HG03558 (cell line): Measurements from ENCODE around the gene IMPA2.

Experiments used
- ATAC-seq: cut with Tn5 transposase; IDR thresholded peaks from one replicate; pipeline ENCODE4 v1.9.1; 2021; ENCODE audit warnings: moderate number of reproducible peaks; ENCODE audit not compliant: unreplicated experiment; ENCODE audit errors: extremely low read depth

The IMPA2 gene

DNA sequence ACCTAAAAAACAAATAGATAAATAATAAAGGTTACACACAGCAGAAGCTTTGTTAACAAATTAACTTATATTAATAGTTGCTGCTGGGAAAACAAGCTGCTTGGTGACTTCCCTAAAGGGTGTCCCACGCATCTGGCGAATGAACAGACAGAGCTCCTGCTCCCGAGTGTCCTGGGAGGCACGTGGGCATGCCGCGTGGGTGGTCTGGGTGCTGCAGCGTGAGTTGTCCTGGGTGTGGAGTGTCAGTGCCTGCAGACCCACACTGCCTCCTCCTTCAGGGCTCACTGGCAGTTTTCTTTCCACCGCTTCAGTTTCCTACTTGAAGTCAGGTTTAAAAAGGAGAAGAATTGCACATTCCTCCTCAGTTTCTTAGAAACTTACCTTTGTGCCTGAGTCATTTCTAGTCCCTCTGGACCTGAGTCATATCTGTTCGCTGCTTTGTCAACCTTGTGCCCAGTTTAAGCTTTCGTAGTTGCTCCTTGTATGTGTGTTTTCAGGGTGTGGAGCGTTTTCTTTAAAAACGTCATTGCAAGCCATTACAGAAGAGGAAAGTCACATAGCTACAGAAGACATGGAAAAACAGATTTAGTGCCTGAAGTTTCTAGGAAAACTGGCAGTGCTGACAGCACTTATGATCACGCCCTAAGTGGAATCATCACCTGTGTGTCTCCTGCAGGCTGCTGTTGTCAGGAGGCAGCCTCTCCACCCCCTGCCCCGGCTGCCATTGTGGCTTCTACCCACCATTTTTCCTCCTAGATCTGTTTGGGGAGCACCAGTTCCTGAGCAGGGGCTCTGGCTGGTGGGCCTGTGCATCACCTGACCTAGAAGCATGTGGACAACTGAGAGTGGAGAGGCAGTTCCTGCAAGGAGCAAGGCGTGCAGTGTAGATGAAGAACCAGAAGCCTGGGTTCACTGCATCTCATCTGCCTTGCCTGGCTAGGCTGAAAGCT lies 24.5 kb downstream of the IMPA2 start:
- ATAC-seq, result no peak

DNA sequence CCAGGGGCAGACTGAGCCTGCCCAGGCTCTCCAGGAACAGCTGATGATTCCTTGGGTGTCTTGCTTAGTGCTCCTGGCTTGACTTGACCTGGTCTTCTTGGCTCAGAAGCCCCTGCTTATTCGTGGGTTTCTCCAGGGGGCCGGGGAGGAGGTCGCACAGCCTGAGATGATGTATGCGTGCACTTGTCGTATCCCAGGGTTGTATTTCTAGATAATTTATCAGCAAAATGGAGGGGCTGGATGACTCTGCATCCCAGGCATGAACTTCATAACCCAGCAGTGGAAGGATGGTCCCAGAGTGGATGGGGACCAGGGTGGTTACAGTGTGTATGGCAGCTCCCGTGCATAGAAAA lies 25.2 kb downstream of the IMPA2 start:
- no peak for ATAC-seq

DNA sequence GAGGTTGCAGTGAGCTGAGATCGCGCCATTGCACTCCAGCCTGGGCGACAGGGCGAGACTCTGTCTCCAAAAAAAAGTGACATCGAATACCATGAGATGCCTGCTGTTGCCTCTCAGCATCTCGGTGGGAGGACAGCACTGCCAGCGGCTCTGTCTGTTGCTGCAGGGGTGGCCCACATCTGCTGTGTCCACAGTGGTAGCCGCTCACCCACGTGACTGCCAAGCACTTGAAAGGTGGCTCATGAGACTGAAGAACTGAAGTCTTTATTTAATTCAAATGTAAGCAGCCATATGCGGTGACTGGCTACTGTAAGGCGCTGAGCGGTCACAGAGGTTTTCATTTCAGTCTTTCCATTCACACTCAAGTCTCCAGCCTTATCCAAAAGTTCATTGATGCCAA lies 25.8 kb downstream of the IMPA2 start:
- no peak for ATAC-seq

DNA sequence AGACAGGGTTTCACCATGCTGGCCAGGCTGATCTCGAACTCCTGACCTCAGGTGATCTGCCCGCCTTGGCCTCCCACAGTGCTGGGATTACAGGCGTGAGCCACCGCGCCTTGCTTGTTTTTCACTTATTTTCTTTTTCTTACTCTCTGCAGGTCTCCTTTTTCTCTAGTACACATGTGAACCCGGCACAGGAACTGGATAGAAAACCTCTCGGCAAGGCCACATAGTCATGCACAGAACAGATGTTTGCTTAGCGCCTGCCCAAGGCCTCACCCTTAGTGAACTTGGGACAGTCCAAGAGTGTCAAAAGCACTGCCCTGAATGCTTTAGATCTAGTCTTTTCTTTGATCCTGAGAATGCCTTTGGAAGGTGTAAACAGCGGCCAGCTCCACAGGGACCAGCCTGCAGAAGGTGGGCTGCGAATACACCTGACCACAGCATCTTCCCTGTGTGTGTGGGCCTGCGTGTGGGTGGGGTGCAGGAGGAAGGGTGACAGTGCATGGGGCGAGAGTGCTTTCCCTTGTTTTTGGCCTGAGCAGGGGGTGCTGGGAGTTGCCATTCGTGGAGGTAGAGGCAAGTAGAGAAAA lies 27.0 kb downstream of the IMPA2 start:
- no peak for ATAC-seq

DNA sequence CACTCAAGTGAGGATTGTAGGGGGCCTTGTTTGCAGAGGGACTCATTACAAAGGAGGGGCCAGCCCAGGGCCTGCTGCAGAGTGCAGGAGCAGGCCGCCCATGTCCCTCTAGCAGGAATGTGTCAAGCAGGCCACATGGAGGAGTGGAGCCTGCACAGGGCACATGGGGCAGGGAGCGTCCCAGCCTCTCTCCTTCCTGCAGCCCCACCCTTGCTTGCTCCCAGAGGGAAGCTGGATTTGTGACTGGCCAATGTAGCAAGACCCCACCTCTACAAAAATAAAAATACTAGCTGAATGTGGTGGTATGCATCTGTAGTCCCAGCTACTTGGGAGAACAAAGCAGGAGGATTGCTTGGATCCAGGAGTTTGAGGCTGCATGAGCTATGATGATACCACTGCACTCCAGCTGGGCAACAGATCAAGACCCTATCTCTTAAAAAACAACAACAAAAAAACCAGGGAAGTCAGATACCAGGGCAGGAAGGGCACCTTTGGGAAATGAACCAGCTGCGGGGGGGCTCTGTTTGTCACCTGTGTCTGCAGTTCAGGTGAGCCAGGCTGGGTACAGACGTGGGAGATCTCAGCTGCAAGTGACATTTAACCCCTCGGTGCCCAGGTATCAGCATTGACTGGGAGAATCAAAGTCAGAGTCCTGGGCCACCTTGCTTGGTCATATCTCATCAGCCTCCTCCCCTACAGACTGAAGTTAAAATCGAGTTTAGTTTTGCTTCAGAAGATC lies 27.7 kb downstream of the IMPA2 start:
- ATAC-seq, result no peak

DNA sequence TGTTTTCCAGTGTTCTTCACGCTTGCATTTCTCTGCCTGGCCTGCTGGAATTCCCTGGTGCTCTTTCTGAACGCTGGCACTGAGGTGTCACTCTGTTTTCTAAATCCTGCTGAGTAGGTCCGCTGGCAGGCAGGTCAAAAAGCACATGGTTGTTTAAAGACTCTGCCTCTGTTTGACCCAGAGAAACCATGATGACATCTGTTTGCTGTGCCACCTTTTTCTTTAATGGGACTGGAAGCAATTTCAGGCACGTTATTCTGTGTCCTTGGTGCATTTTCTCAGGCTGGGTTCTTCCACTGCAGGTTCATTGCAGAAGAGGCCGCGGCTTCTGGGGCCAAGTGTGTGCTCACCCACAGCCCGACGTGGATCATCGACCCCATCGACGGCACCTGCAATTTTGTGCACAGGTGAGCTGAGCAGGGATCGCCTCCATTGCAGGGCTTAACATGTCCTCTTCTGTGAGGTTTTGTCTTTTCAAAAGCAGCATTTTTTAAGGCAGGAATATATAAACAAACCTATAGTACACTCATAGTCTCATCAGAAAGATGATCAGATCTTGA lies 28.4 kb downstream of the IMPA2 start:
- no peak for ATAC-seq

DNA sequence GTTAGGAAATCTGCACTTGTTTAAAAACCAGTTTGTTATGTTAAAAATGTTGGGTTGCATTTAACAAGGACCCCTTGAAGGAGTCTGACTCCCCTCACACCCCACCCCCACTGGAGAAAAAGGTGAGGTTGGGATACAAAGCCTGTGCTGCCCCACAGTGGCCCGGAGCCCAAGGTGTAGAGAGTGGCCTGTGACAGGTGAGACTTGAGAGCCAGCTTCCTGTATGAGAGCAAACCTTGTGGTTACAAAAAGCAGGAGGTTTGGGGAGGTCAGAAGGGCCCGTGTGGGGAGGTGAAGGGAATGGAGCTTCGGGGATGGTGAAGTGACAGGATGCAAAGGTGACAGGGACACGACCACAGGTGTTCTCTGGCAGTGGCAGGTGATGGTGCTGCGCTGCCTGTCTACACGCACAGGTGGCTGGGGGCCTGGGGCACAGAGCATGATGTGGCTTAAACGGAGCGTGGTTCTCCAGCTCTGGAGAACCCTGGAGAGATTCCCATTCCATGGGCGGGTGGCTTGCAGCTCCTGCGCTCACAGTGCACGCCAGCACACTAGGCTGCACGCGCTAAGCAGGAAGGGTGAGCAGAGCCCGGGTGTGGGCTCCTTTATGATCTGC lies 29.0 kb downstream of the IMPA2 start:
- no peak for ATAC-seq

DNA sequence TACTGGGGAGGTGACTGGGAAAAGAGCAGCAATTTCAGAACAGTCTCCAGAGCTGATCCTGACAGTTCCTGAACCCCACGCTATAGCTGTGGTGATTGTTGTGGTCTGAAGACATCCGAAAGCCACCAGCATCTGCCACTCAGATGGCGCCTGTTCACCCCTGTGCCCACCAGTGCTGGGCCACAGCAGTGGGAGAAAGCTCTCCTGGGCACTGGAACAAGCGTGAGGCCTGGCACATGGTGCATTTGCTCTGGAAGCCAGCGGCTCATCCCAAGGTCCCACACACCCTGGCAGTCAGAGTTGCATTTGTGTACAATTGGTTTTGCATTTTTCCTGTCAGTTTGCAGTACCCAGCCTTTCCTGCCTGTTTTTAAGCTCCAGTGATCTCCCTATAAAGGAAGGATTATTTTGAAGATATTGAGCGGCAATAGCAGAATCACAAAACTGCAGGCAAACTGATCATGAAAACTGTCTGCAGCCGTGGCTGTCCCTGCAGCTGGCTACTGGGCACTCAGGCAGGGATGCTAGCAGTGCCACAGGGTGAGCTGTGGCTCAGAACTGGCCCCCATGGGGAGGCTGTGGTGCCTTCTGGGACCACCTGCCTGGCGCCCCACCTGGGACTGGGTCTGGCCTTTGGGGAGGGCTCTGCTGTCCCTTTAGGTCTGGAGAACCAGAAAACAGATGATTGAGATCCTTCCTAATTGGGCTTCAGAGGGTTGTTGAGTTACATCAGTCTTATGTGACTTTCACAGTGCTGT lies 30.1 kb downstream of the IMPA2 start:
- no peak for ATAC-seq

DNA sequence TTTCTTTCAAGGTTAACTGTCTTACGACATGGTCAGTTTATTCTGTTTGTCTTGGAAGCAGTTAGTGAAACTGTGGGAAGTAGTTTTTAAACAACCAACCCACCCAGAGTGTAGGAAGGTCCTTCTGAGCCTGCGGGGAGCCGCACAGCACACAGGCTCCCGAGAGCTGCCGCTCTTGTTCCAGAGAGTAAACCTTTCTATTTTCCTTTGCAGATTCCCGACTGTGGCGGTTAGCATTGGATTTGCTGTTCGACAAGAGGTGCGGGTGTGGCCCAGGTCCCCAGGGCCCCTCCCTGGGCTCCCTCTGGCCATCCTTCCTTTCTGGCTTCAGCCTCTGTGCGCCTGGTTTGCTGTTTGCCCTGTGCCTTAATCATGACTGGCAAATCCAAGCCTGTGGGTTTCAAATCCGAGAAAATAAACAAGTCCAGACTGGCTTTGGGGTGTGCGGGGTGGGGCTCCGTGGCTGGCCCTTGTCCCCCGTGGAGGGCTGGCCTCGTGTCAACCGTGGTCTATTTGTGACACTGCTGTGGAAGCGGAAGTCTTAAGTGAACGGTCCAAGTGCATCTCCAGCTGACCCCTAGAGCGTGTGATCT lies 30.7 kb downstream of the IMPA2 start:
- ATAC-seq, result no peak

DNA sequence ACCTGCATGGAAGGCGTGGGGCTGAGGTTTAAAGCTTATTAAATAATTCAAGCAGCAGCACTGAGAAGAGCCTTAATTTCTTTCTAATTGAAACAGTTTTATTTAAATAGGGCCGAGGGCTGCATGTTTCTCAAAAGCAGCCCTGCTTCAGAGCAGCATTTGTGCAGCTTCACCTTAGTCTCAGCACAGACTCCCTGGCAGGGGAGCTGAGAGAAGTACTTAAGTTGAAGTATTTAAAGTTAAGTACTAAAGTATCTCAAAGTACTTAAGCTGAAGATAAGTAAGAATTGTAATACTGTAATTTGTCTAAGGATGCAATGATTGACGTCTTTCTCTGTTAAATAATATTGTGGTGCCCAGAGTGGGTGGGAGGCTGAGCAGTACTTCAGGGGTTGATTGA lies 31.4 kb downstream of the IMPA2 start:
- ATAC-seq, result no peak

DNA sequence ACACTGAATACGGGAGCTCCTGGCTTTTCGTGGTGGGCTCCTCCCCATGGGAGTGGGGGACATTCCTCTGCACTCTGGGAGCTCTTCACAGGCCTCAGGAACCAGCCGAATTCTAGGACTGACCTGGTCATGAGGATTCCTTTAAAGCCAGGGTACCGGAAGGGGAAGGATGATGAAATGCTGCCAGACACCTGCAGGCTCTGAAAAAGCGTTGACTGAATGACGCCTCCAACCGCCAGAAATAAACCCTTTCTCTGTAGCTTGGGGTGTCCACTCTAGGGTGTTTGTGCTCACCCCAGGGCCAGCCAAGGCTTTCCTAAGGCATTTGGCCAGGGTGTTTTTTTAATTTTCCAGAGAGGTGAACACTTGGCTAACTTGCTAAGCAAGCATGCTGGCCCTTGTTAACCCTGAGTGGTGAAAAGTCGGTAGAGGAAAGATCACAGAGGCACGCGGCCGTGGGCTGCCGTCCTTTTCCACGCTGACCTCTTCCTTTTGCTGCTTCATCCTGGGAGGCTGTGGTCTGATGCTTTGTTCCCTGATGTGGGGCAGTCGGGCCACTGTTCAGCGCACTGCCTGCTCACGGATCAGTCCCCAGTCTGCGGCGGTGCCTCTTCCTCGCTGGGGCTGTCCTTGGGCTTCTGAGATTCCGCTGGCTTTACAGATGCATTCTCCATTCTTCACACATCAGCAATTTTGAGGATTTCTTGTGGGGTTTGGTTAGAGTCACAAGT lies 32.0 kb downstream of the IMPA2 start:
- no peak for ATAC-seq

DNA sequence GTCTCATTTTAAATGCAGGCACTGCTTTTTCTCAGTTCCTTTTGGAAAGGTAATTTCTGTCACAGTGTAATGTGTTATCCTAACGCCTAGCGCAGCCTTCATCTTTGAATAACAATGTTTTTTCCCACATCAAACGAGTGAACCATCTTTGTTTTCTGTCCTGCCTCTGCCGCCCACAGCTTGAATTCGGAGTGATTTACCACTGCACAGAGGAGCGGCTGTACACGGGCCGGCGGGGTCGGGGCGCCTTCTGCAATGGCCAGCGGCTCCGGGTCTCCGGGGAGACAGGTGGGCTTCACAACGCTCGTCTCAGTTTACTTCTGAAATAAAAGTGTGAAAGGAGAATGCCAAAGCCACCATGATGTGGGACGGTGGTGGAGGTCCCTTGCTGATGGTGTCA lies 32.8 kb downstream of the IMPA2 start:
- no peak for ATAC-seq

DNA sequence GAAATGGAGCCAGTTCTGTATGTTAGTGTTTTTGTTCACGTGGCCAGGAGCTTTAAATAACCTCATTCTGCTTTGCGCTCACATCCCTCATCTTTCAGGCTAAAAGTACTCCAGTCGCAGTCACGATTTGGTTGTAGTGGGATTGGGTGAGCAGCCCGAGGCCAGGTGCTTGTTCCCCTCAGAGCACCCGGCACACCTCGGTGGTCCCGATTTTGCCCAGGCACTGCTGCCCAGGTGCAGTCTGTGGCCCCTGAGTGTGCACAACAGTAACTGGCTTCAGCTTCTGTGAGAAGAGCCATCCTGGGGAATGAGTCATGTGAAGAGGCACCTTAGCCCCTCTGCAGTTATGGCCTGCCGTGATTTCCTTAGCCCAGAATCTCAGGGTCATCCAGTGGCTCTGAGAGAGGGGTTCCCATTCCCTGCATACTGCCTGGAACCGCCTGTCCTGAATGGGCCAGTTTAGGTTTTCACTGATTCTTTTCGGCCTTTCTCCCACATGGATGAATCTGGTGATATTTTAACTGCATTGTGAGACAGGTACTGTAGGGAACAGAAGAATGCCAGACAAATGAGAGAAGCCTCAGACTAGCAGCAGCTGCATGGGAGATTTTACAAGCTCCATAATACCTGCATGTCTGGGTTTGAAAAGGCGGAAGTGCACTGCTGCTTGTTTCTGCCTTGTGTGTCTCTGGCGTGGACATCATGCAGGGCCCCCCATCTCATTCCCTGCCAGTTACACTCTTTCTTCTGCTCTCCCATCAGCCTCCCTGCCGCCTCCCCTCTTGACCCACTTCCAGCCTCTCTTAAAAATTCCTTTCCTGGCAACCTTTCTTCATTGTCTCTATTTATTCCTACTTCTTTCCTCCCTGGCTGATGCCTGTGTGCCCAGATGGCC lies 33.5 kb downstream of the IMPA2 start:
- ATAC-seq, result no peak

DNA sequence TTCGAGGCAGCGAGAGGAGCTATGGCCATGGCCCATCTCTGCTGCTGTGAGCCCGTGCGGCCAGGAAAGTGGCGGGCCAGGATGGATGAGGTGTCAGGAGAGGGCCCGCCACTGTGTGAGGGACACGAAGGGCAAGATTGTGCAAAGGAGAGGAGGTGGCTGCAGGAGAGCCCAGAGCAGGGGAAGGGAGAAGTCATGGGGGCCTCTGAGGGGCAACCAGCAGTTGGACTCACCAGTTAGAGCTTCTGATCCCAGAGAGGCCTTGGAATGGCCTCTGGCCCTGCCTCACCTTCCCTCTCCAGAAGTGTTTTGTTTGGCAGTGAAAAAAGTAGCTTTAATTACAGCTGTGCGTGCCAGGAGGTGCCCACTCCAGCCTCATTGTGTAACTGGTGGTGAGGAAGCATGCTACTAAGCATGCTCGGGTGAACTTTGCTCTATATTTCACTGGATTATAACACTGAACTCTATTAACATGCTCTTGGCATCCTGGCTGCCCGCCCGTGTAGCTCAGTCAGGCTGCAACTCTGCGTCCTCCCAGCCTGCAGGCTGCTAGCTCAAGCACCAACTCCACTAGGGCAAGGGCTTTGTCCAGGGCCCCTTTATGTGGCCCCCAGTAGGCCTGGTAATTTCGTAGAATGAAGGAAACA lies 34.2 kb downstream of the IMPA2 start:
- ATAC-seq, result no peak

DNA sequence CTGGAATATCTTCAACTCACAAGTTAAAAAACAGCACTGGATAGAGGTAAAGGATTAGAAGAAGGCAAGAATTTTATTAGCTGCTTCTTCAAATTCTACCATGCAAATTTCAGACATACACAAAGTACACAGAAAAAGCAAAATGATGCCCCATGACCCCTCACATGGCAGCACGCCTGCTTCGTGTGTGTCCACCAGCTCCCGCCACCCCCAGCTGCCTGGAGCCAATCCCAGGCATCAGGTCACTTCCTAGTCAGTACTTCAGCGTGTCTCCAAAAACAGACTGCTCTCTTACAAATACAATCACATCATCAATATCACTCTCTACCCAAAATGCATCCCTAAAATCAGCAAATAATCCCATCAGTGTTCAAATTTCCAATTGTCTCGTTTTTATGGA lies 35.8 kb downstream of the IMPA2 start:
- ATAC-seq, result no peak

DNA sequence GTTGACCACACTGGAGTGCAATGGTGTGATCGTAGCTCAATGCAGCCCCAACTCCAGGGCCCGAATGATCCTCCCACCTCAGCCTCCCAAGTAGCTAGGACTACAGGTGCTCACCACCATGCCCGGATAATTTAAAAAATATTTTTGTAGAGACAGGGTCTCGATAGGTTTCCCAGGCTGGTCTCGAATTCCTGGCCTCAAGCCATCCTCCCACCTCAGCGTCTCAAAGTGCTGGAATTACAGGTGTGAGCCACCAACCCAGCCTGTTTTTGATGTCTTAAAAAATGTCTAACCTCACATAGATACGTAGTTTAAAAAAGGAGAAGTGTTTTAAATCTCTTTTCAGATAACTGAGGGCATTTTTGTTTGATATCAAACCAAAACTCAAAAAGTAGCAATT lies 37.6 kb downstream of the IMPA2 start:
- ATAC-seq, result no peak

DNA sequence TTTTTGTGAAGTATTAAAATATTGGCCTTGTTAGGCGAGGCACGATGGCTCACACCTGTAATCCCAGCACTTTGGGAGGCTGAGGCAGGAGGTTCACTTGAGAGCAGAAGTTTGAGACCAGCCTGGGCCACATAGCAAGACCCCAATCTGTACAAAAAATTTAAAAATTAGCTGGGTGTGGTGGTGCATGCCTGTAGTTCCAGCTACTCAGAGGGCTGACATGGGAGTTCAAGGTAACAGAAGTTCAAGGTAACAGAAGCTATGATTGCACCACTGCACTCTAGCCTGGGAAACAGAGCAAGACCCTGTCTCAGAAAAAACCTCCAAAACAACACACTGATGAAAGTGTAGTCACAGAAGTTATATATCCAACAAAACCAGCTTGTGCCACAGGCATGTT lies 39.8 kb downstream of the IMPA2 start:
- no peak for ATAC-seq
